ENCODE measurements around the gene FLNB. TPM values are rescaled to one million over a fixed set of nuclear protein-coding genes. Genes with fewer than 3 reads are reported as not detected.
A peak's percentile ranks its signal among the peaks of the same experiment; 100 is the strongest.
"Not testable (repeated sequence)": the region's sequence is repeated elsewhere in the genome, so short reads cannot be mapped to it uniquely, and the experiment has no call there.

FLNB gene
- total RNA-seq, 4 donors from 2014 or later = 116 to 533 (median 439) TPM

DNA sequence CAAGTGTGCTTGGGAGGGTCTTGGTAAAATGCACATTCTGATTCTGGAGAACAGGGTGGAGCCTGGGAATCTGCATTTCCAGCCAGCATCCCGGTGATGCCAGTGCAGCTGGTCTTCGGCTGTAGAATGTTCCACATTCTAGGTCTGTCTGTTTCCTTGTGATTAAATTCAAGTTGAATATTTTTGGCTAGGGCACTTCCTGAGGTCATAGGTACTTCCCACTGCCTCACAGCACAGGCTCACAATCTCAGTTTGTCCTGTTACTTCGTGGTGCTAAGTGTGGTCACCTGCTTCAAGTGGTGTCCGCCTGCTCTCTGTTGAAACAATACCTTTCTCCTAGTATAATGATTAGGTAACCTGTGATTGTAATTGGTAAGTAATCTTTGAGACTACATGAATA lies 40.1 kb downstream of the FLNB start:
- peaks cover 0 to 64% (median 7%) of the 10 kb centered on the region in 4 donors for H3K4me1 ChIP-seq
- no peaks in the 10 kb centered on the region for H3K27me3 ChIP-seq
- no peak overlapping the region for H3K4me3 ChIP-seq
- H3K9me3 ChIP-seq = no peaks in the 10 kb centered on the region
- H3K36me3 ChIP-seq = no peaks in the 10 kb centered on the region
- no peak for DNase-seq
- H3K27ac ChIP-seq = peak overlapping the region in 3 of 4 donors; percentile 55 to 80 (median 76)
- TF ChIP-seq POLR2A (IDR thresholded peaks at IDR 0.05) (no peak), CTCF (IDR thresholded peaks at IDR 0.05) (no peak)

DNA sequence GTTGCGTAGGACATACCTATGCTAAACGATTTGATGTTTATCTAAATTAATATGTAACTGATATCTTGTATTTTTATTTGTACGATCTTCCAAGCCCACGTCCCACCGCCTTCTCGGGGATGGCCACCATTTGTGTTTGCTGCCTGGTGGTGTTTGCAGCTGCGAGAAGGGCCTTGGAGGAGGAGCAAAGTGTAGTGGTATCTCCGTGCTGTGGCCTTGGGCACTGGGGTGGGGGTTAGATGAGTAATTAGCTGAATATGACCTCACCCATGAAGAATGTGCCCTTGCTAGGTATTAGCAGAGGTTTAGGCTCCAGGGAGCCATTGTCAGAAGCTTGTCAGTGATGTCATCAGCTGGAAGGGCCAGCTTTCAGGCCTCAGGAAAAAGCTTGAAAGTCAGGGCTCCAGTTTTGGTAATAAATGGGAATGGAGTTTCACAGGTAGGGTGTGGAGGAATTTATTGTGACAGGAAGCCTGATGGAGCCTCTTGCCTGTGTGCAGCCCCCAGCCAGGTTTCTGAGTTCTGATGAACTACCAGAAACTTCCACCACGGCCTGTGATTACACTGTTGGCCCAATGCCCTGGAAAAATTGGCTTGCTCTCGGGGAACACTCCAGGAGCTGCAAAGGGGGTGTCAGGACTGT lies 41.0 kb downstream of the FLNB start:
- peak in 2 of 3 donors; percentile 67 to 77 for DNase-seq
- TF ChIP-seq CTCF (IDR thresholded peaks at IDR 0.05) (no peak), POLR2A (IDR thresholded peaks at IDR 0.05) (no peak)
- peaks cover 0 to 59% (median 7%) of the 10 kb centered on the region in 4 donors for H3K4me1 ChIP-seq

GRCh38 chr3:58051196-58051595 lies 43.0 kb downstream of the FLNB start:
- no peak for DNase-seq
- peaks cover 0 to 54% (median 7%) of the 10 kb centered on the region in 4 donors for H3K4me1 ChIP-seq
- H3K36me3 ChIP-seq = no peaks in the 10 kb centered on the region
- no peaks in the 10 kb centered on the region for H3K27me3 ChIP-seq
- H3K27ac ChIP-seq = peak overlapping the region in 2 of 4 donors; percentile 5 to 76
- no peak overlapping the region for H3K4me3 ChIP-seq
- TF ChIP-seq POLR2A (IDR thresholded peaks at IDR 0.05) = no peak
- no peak for TF ChIP-seq CTCF (IDR thresholded peaks at IDR 0.05)
- no peaks in the 10 kb centered on the region for H3K9me3 ChIP-seq

More for the DNA sequence above, 41.0 kb downstream of the FLNB start:
- no peaks in the 10 kb centered on the region for H3K9me3 ChIP-seq
- no peaks in the 10 kb centered on the region for H3K27me3 ChIP-seq
- H3K4me3 ChIP-seq = no peak overlapping the region
- H3K36me3 ChIP-seq = no peaks in the 10 kb centered on the region
- H3K27ac ChIP-seq = peak overlapping the region; percentile 5 to 80 (median 66)

GRCh38 chr3:58051658-58052261 lies 43.5 kb downstream of the FLNB start:
- H3K36me3 ChIP-seq, H3K9me3 ChIP-seq, H3K27me3 ChIP-seq, DNase-seq, H3K4me3 ChIP-seq: not testable (repeated sequence)
- H3K4me1 ChIP-seq = peaks cover 0 to 54% (median 7%) of the 10 kb centered on the region in 4 donors
- peak overlapping the region in 3 of 4 donors; percentile 23 to 80 (median 76) for H3K27ac ChIP-seq

DNA sequence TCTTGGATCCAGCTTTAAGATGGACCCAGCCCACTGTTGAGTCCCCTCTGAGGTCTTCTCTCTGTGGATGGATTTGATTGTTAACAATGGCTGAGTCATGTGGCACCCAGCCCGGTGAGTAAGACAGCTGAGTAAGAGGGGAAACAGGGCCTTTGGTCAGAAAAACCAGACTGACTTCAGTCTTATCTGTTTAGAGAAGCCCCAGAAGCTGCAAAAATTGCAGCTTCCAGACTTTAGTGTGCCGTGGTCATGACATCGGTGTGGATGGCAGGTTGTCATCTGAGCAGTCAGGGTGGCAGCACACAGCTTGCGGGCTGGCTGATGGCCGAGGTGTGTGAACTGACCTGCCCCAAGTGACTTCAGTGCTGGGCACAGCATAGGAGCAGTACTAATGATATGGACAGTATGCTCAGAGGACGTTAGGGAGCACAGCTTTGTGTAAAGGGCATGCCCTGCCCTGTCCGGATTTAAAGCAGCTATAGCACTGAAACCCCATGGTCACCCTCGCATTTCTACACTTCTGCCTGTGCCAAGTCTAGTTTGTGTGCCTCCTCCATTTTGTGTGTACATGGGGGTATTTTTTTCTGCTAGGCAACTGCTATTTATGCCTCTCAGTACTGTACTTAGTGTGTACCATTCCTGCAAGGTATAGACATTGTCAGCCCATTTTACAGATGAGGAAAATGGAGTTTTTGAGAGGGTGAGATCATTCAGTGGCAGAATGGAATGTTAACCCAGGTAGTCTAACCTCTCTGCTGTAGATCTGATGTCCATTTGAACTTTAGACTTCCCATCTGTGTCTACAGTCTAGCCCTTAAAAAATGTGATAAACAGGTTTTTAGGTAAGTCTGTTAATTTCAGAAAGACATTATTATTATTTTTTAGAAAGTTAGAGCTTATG lies 44.4 kb downstream of the FLNB start:
- Histone ChIP-seq H3K4me1 (peaks cover 0 to 57% (median 7%) of the 10 kb centered on the region in 4 donors), H3K27me3 (no peaks in the 10 kb centered on the region), H3K9me3 (no peaks in the 10 kb centered on the region), H3K27ac (peak overlapping the region; percentile 23 to 80 (median 58)), H3K36me3 (no peaks in the 10 kb centered on the region), H3K4me3 (no peak overlapping the region)
- TF ChIP-seq POLR2A (IDR thresholded peaks at IDR 0.05) (no peak), CTCF (IDR thresholded peaks at IDR 0.05) (no peak)
- peak; percentile 44 to 92 (median 65) for DNase-seq

All from Peyer's patch (tissue), 4 donors.